RKO (cell line): ENCODE results near the gene SMIM41.
"Not testable (repeated sequence)": the region's sequence is repeated elsewhere in the genome, so short reads cannot be mapped to it uniquely, and the experiment has no call there.

ENCODE experiments used
- DNase-seq: peaks from one replicate; pipeline ENCODE4 v3.0.0-alpha.2; 2016; ENCODE audit warnings: low spot score

SMIM41 gene

DNA sequence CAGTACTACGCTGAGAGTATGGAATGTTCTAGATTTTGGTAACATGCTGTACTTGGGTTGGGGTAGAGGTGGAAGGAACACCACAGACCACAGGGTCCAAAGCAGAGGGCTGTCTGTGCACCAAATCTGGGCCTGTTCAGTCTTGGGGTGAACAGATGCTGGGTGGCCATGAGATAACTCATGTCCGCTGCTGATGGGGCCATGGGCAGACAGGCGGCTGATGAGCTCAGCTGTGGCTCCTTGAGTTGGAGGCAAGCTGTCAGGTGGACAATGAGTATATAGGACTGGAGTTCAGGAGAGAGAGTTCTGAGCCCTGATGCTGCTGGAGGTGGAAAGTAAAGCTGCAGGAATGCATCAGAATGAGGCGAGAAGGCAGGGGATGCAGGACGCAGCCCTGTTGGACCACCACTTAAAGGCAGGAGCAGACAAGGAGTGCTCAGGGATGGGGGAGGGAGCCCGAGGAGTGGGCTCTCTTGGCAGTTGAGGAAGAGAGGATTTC is 6.2 kb downstream of the SMIM41 start:
- no peak for DNase-seq

DNA sequence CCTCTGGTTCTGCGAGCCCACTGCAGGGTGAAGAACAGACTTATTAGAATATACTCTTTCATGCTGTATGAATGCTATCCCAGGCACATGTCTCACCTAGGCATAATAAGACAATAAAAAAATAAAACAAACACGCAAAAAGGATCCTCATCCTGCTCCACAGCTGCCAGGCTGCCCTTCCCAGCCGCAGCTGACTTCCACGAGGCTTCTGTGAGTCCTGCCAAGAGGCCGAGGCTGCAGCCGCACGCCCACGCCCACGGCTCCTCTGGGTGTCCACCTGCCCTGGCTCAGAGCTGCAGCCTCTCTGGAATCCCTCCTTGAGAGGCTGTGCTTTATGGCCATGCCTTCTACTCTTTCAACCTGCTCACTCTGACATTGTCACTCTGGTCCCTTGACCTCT is 6.9 kb downstream of the SMIM41 start:
- DNase-seq = no peak

DNA sequence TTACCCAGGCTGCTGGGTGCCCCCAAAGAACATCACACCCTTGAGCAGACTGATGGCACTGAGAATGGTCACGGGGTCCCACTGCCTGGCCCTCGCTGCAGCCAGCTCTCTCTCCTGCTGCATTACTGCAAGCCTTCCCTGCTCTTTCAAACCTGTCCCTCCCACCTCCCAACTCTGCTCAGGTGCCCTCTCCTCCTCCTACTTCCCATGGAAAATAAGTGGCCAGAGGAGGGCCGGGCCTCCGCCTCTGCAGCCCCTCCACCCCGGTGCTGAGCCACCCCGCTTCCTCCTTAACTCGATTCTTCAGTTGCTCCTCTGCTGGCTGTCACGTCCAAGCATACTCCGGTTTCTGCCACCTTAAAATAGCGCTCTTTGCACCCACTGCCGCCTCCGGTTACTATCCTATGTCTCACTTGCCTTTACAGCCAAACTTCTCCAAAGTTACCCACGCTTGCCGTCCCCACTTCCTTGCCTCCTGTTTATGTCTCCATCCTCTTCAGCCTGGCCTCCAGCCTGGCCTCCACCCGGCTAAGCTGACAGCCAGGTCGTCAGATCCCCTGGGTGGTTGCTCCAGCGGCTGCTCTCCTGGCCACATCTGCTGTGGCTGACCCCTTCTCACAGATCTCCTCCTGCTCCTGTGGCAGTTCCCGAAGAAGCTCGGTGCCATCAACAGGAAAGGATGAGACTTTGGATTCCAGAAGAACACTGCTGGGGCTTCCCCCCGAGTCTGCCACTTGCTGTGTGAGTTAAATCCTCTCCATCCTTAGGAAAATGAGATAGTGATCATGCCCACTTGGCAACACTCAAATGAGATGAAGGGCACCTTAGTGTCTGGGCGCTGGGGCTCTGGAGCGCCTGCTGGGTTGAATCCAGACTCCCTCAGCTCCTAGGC is 7.7 kb downstream of the SMIM41 start:
- no peak for DNase-seq

DNA sequence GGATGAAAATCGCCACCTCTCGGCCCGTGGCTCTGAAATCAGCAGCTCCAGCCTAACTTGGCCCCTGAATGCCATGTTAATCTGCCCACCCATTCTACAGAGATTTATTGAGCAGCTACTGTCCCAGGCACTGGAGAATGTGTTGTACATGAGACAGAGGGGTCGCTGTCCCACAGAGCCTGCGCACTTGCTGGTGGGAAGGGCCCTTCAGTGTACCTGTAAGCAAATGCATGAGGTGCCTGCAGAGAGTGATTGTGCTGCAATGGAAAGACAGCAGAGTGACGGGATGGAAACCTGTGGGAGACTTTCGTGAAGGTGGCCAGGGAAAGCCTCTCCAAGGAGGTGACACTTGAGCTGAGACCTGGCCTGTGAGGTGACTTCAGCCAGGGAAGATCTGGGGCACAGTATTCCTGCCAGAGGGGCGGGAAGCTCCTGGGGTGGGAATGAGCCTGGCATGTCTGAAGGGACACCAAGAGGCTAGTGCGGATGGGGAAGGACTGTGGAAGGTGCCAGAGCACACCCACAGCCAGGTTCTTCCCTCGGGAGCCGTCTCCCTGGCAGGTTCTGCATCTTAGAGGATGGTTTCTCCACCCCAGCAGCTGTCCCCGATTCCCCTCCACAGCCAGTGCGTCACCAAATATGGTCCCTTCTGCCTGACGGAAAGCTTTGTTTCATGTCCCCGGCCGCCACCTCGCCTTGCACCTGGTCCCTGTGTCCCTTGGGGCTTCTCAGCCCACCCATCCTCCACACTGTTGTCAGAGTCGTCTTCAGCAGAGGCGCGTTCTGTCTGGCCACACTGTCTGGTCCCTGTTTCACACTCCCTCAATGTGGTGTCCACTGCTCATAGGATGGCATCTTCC is 8.7 kb downstream of the SMIM41 start:
- DNase-seq = no peak

DNA sequence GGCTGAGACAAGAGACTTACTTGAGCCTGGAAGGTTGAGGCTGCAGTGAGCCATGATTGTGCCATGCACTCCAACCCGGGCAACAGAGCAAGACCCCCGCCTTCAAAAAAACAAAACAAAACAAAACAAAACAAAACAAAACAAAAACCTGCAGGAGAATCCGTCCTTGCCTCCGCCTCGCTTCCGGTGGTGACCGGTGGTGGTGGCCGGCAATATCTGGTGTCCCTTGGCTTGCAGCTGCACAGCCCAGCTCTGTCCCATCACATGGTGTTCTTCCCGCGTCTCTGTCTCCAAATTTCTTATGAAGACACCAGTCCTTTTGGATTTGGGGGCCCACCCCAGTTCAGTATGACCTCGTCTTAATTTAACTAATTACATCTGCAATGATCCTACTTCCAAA is 10.0 kb downstream of the SMIM41 start:
- no peak for DNase-seq

DNA sequence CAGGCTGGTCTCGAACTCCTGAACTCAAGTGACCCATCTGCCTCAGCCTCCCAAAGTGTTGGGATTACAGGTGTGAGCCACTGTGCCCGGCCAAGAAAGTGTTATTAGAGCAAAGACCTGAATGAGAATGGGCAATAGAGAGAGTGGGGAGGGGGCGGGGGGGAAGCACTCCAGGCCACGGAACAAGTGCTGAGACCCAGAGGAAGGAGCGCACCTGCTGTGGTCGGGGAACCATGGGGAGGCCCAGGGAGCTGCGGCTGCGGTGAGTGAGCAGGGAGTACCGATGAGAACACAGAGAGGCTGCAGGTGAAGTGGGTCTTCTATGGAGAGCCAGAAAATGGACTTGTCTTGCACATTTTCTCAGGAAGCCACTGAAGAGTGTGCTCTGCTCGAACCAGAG is 10.8 kb downstream of the SMIM41 start:
- DNase-seq = no peak

DNA sequence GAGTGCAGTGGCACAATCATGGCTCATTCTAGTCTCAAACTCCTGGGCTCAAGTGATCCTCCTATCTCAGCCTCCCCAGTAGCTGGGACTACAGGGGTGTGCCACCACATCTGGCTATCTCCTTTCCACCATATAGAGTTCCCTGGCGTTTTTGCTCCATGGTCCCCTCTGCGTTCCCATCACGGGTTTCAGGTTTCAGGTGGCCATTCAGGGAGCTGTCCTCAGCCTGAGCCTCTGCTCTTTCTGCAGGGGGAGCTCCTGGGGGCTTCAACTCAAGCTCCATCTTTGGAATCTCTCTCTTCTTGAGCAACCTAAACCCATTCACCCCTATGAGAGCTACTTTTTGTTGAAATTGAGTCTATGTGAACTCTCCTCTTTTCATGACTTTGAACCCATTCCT is 11.6 kb downstream of the SMIM41 start:
- no peak for DNase-seq

DNA sequence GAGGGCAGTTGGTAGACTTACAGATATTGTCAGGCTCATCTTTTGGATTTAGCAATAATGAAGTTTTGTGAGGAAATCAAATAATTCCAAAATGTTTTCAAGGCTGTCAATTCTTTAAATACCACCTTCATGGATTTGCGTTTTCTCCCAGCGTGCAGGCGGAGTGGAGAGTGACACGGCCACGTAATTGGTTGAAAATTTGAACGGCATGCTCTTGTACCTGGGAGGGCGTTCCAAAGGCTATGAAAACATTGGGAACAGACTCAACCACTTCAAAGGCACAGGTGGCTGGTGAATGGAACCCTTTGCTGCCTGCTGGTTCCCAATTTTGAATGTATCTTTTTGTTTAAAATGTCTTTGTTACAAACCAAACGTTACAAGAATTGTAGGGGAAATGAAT is 12.4 kb downstream of the SMIM41 start:
- DNase-seq = no peak

DNA sequence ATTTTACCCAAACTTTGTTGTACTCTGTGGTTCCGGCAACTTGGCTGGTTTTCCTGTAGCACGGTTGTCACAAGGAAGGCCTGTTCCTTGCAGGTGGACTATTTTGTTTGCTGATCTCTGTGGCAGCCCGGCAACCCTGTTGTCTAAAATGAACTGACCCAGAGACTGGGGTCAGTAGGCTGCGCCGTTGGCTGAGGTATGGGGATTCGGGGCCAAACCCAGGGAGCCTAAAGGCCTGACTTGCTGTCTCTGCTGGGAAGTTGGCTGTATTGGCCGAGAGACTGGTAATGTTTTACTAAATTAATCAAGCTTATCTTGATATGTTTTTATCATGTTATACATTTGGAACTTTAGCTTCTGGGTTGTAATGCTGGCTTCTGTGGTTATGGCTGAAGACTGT is 13.8 kb downstream of the SMIM41 start:
- DNase-seq = no peak

DNA sequence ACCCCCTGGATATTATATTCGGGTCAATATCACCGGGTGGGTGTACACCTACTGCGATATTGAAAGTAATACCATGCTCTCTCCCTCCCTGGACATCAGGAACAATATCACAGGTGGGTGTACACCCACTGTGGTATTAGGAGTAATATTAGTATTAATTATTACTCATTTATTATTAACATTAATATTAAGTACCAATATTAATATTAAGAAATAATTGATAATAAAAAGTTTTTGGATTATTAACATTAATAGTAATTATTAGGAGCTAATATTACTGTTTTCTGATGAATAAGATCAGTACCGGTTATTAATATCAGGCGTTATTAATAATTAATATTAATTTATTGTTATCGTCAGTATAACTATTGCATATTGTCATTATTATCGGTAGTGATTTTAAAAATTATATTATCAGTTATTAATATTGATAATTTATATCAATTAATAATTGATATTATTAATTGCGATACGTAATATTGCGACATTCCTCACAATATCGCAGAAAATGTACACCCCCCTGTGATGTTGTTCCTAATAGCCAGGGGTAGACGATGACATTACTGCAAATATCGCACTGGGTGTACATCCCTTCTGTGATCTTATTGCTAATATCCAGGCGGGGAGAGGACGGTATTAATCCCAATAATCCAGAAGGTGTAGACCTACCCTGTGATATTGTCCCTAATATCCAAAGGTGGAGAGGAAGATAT is 17.0 kb downstream of the SMIM41 start:
- no peak for DNase-seq

DNA sequence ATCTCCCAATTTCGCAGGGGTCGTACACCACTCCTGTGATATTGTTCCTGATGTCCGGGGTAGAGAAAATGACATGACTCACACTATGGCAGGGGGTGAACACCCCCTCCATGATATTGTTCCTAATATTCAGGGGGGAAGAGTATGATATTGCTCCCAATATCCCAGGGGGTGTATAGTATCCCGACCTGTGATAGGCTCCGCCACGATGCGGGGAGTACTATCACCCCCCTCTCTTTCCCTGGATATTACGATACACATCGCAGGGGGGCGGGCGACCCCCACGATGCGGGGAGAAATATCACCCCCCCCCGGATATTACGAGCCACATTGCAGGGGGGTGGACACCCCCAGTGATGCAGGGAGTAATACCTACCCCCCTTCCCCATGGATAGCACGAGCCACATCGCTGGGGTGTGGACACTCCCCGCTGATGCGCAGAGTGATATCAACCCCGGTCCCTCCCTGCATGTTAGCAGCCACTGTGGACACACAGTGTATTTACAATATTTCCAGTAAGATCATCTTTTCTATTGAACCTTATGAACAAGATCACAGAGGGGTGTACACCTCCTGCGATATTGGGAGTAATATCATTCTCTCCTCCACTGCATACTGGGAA is 17.7 kb downstream of the SMIM41 start:
- DNase-seq = no peak

DNA sequence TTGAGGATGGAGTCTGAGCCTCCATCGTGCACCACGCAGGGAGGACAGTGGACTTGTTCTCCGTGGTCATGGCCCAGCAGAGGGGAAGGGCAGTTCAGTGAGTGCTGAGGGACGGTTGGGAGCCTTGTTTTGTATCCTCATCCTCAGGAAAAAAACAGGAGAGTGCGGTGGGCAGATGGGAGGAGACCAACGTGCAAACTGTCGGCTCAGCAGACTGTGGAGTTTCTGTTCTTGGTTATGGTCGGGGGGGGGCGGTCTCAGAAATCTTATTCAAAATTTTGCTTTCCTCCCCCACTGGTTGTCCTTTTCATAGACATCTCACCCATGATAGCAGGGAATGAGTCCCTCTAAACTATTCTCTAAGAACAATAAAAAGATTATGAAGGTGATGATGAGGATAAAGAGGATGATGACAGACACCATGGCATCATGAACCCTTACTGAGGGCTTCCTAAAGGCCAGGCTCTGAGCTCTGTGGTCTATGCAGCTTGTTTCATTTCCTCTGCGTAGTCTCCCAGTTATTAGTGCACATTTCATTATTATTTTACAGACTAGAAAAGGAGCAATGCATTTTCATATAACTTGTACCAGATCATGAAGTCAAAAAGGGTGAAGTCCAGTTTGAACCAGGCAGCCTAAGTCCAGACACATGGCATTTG is 25.1 kb downstream of the SMIM41 start:
- DNase-seq = not testable (repeated sequence)

DNA sequence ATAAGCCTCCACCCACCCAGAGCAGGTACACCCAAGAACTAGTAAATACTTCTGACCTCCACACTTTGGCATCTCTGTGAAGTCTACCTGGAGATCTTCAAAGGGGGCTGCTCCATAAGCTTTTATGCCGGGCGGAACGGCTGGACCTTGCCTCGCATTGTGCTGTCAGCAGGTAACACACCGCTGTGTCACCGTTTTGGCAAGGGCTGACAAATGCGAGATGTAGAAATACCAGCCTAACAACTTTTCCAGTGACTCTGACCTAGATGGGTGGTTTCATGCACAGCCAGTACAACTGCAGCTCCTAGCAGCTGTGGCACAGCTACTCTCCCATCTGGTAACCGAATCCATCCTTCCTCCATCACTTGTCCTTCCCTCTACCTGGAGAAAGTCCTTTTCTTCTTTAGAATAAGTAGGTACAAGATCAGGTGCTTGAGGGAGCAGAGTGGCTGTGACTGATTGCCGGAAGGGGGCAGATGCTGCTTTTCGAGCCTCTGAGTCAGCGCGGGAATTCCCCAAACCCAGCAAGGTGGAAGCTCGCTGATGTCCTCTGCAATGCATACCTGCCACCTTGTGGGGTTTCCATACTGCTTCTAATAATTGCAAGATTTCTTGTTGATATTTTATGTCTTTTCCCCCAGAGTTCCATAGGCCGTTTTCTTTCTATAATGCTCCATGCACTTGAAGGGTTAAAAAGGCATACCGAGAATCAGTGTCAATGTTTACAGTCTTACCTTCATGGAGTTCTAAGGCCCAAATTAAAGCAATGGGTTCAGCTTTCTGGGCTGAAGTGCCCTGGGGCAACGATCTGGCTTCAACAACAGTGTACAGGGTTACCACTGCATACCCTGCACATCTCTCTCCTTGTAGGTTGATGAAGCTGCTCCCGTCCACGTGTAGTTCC is 37.0 kb downstream of the SMIM41 start:
- DNase-seq = not testable (repeated sequence)

DNA sequence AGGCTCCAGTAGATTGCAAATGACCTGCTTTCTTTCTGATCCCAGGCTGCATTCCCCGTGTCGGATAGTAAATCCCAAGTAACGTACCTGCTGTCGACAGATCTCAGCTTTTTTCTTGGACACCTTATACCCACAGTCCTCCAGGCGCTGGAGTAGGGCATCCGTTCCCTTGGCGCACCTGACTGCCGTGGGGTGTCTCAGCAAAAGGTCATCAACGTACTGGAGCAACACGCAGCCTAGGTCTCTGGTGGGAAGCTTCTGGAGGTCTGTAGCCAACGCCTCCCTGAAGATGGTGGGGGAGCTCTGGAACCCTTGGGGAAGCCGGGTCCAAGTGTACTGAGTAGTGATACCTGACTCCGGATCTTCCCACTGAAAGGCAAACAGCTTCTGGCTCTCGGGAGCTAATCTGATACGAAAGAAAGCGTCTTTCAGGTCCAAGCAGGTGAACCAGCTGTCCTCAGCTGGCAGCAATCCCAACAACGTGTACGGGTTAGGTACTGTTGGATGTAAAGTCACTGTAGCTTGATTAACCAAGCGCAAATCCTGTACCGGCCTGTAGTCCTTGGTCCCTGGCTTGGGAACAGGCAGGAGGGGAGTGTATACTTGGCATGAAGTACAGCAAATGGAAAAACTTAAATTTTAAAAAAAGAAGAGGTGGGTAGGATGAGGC is 38.4 kb downstream of the SMIM41 start:
- not testable (repeated sequence) for DNase-seq

DNA sequence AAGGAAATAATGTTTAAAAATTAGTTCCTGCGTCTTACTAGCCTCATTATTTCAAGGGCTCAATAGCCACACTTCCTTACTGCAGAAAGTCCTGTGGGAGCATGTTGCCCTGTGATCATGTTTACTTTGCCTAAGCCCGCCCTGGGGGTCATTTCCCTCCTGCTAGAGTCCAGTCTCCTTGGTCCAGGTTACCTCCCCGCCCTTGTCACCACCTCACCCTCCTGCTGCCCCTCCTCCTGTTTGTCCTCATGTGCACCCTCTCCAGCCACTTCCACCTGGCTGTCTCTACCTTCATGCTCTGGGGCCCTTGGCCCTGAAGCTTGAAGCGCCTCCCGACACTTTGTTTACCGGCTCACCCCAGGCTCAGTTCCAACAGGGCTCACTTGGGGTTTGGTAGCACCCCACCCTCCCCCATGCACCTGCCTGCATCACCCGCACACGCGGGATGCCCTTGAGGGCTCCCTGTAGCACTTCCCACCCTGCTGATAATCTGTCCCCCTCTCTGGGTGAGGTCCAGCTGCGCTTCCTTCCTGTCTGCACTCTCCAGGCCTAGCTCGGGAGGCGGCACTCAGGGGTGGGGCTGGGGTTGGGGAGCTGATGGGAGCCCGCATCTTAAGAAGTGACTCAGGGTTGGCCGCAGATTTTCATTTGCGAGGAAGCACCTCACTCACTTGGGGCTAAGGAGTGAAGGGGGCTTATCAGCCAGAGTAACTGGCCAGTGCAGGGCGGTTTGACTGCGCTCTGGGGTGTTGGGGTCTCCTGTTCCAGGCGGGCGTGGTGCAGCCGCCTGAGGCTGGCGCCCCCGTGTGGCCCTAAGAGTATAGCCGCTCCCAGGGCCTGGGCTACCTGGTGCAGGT is 40.1 kb downstream of the SMIM41 start:
- no peak for DNase-seq

DNA sequence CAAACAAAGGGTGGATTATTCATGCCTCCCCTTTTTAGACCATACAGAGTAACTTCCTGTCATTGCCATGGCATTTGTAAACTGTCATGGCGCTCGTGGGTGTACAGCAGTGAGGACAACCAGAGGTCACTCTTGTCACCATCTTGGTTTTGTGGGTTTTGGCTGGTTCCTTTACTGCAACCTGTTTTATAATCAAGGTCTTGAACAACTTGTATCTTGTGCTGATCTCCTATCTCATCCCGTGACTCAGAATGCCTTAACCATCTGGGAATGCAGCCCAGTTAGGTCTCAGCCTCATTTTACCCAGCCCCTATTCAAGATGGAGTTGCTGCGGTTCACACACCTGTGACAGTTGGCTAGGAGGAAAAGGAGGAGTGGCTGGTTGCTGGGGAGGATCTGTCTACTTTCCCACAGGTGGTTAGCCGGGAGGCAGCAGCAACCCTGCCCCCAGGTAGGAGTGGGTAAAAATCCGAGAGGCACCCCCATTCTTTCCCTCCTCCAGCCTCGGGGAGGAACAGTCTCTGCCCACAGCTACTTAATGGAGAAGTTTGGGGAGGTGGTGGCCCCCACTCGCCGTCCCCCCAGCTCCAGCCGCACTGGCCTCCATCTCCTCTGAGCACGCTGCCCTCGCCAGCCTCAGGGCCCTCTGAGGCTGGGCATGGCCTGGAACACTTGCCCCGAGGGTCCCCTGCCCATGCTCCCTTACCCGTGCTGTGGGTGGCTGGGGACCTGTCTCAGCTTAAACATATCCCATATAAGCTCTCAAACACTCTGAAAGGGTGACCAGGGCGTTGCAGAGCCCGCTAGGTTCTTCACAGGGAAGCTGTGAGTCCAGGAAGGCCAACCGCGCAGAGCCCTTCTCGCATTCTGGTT is 41.7 kb downstream of the SMIM41 start:
- DNase-seq = no peak

DNA sequence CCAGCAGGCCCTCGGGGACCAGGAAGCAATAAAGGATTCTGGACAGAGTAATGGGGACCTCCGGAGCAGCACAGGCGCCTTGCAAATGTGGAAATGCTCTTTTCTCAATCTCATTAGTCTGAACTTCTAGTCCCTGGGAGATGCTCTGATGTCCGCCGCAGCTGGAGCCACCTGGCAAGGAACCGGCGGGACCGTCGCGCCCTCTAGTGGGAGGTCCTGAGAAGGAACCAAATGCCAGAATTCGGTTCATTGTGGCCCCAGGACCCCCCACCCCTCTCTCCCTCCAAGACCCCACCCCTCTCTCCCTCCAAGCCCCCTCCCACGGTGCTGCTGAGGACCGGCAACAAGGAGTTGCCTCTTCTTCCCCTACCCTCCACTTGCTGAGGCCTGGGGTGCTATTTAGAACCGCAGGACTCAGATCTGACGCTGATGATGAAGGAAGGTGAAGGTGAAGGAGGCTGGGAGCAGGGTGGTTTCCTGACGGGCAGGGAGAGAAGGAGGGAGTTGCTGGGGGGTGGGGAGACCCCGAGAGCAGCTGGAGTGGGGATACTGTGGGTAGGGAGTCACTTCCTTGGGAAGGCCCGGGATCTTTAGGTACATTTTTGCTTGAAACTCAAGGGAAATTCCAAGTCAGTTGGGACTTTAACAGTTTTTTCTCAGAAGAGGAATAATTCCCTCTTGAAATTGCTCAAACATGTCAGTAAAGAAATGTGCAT is 42.5 kb downstream of the SMIM41 start:
- DNase-seq = peak; percentile 43
